ENCODE results near the gene LCP2. TPM values are rescaled to one million over a fixed set of nuclear protein-coding genes. Genes with fewer than 3 reads are reported as not detected.

LCP2 gene
- total RNA-seq, 1 experiment from 2014 or later: not detected

DNA sequence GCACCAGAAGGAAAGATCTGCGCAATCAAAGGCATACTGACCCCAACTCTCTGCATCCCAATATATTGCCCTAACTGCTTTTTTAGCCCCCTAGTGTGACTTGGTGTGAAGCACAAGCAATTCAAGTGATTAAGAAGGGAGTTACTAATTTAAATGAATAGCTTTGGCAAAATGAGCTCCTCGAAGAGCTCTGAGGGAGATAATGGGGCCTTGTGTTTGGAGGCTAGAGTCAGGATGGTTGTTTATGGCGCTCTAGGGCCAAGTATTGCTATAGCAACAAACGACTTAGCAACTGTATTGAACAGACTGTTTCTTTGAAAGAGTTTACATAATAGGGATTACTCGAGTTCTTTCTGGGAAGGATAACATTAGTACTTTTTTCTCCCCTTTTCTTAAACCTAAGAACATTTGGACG lies 76.2 kb downstream of the LCP2 start:
- Histone ChIP-seq H3K4ac (ENCODE audit: low read depth, low read length) (no peak overlapping the region), H2BK15ac (ENCODE audit: low read depth, low read length) (no peak overlapping the region), H4K91ac (ENCODE audit: insufficient read length, low read depth, low read length) (no peak overlapping the region), H2BK12ac (ENCODE audit: insufficient read length, low read depth, low read length) (no peak overlapping the region), H3K4me1 (ENCODE audit: insufficient read depth, low read length) (no peaks in the 10 kb centered on the region; the same call in 1 of the 2 replicates), H2BK20ac (ENCODE audit: low read depth, low read length, poor library complexity, severe bottlenecking) (no peak overlapping the region), H3T11ph (ENCODE audit: low read length) (no peak overlapping the region), H3K23ac (ENCODE audit: insufficient read length, low read depth, low read length) (no peak overlapping the region), H3K27ac (ENCODE audit: insufficient read length, low read depth, low read length) (no peak overlapping the region), H3K18ac (ENCODE audit: insufficient read length, low read depth, low read length) (no peak overlapping the region), H3K79me1 (ENCODE audit: insufficient read depth, low read depth, low read length, poor library complexity, severe bottlenecking) (no peaks in the 10 kb centered on the region), H4K8ac (replicated peaks; ENCODE audit: insufficient read length, low read depth, low read length) (no peak overlapping the region), H3K4me2 (ENCODE audit: insufficient read depth, insufficient read length, low read length) (no peak overlapping the region), H4K20me1 (ENCODE audit: control insufficient read depth, insufficient read depth, insufficient read length) (no peaks in the 10 kb centered on the region), H3K9ac (ENCODE audit: extremely low read depth, insufficient read length, low read length) (no peak overlapping the region), H2AFZ (ENCODE audit: low read length) (no peak overlapping the region), H3K14ac (ENCODE audit: insufficient read depth, low read length) (no peak overlapping the region), H3K23me2 (ENCODE audit: insufficient read length, low read depth, low read length, poor library complexity, severe bottlenecking) (no peaks in the 10 kb centered on the region), H3K27me3 (ENCODE audit: insufficient read depth, low read length) (0 out of 2 replicates have a peak, but pooled peaks cover 2% of the 10 kb centered on the region), H3K79me2 (ENCODE audit: insufficient read depth, low read length) (no peaks in the 10 kb centered on the region), H3K9me3 (ENCODE audit: control insufficient read depth, low read depth, low read length) (no peaks in the 10 kb centered on the region), H2BK120ac (ENCODE audit: low read depth, low read length, poor library complexity, severe bottlenecking) (no peak overlapping the region), H2BK5ac (ENCODE audit: insufficient read length, low read length) (no peak overlapping the region), H2AK5ac (ENCODE audit: insufficient read length, low read length) (no peak overlapping the region), H3K56ac (ENCODE audit: insufficient read length, low read depth, low read length) (no peak overlapping the region), H4K5ac (ENCODE audit: insufficient read length, low read depth, low read length) (no peak overlapping the region)
- DNase-seq: no peak
- no peaks in the 10 kb centered on the region; a peak in 1 of 5 replicates for H3K9me3 Mint-ChIP-seq
- H3K27me3 Mint-ChIP-seq (ENCODE audit: low read depth): peaks cover 3% of the 10 kb centered on the region; the same call in 1 of the 2 replicates
- H3K4me3 Mint-ChIP-seq: no peak overlapping the region
- peaks cover 34 to 37% of the 10 kb centered on the region in 2 experiments for H3K4me1 Mint-ChIP-seq
- H3K27ac Mint-ChIP-seq: no peak overlapping the region; a peak in 1 of 7 replicates
- peak; percentile 41; the same call in 2 of the 3 replicates for TF ChIP-seq CTCF (conservative IDR thresholded peaks at IDR 0.05)
- H3K36me3 Mint-ChIP-seq (ENCODE audit: insufficient read depth in 1 of 3, low read depth in 3 of 3): no peaks in the 10 kb centered on the region
- WGBS (ENCODE audit: extremely low coverage, insufficient read length, low lambda C conversion rate): no CpG with 5 or more reads among the region's 6 CpGs

Data from H9 (cell line).